ENCODE measurements around the gene VASH1. TPM values are rescaled to one million over a fixed set of nuclear protein-coding genes. Genes with fewer than 3 reads are reported as not detected.
A peak's percentile ranks its signal among the peaks of the same experiment; 100 is the strongest.

Gene VASH1
- total RNA-seq, 1 donor from 2014 or later: 26.0 TPM

GRCh38 chr14:76769636-76770292 is 8.5 kb downstream of the VASH1 start:
- peaks cover 28% of the 10 kb centered on the region for H3K4me1 Mint-ChIP-seq (ENCODE audit: low read depth)
- no peaks in the 10 kb centered on the region for H3K9me3 Mint-ChIP-seq (ENCODE audit: low read depth)
- no peak overlapping the region for H3K4me3 Mint-ChIP-seq (ENCODE audit: unreplicated experiment)
- H3K27ac Mint-ChIP-seq (ENCODE audit: unreplicated experiment): no peak overlapping the region
- no peaks in the 10 kb centered on the region for H3K27me3 Mint-ChIP-seq (ENCODE audit: low read depth)
- TF ChIP-seq CTCF (IDR thresholded peaks at IDR 0.05): no peak
- peak; percentile 73 for DNase-seq (ENCODE audit: low spot score)
- H3K36me3 Mint-ChIP-seq (ENCODE audit: low read depth): peaks cover 2% of the 10 kb centered on the region

GRCh38 chr14:76770521-76771436 is 9.5 kb downstream of the VASH1 start:
- H3K4me3 Mint-ChIP-seq (ENCODE audit: unreplicated experiment): no peak overlapping the region

GRCh38 chr14:76771437-76771980 is 10.2 kb downstream of the VASH1 start:
- no peak overlapping the region for H3K27ac Mint-ChIP-seq (ENCODE audit: unreplicated experiment)
- H3K4me1 Mint-ChIP-seq (ENCODE audit: low read depth): peaks cover 24% of the 10 kb centered on the region
- H3K9me3 Mint-ChIP-seq (ENCODE audit: low read depth): no peaks in the 10 kb centered on the region
- TF ChIP-seq CTCF (IDR thresholded peaks at IDR 0.05): no peak
- no peak overlapping the region for H3K4me3 Mint-ChIP-seq (ENCODE audit: unreplicated experiment)
- H3K36me3 Mint-ChIP-seq (ENCODE audit: low read depth): no peaks in the 10 kb centered on the region
- peak; percentile 47 for DNase-seq (ENCODE audit: low spot score)
- no peaks in the 10 kb centered on the region for H3K27me3 Mint-ChIP-seq (ENCODE audit: low read depth)

More at GRCh38 chr14:76770521-76771436, 9.5 kb downstream of the VASH1 start:
- Mint-ChIP-seq H3K4me1 (ENCODE audit: low read depth) (peaks cover 24% of the 10 kb centered on the region), H3K9me3 (ENCODE audit: low read depth) (no peaks in the 10 kb centered on the region), H3K36me3 (ENCODE audit: low read depth) (no peaks in the 10 kb centered on the region), H3K27me3 (ENCODE audit: low read depth) (no peaks in the 10 kb centered on the region), H3K27ac (ENCODE audit: unreplicated experiment) (no peak overlapping the region)
- TF ChIP-seq CTCF (IDR thresholded peaks at IDR 0.05): no peak
- DNase-seq (ENCODE audit: low spot score): peak; percentile 46

GRCh38 chr14:76772300-76773187 is 11.3 kb downstream of the VASH1 start:
- no peak for TF ChIP-seq CTCF (IDR thresholded peaks at IDR 0.05)
- H3K9me3 Mint-ChIP-seq (ENCODE audit: low read depth): no peaks in the 10 kb centered on the region
- peak; percentile 50 for DNase-seq (ENCODE audit: low spot score)
- H3K27me3 Mint-ChIP-seq (ENCODE audit: low read depth): no peaks in the 10 kb centered on the region
- peak overlapping the region; percentile 35 for H3K4me3 Mint-ChIP-seq (ENCODE audit: unreplicated experiment)
- H3K36me3 Mint-ChIP-seq (ENCODE audit: low read depth): no peaks in the 10 kb centered on the region
- peak overlapping the region; percentile 89 for H3K27ac Mint-ChIP-seq (ENCODE audit: unreplicated experiment)
- H3K4me1 Mint-ChIP-seq (ENCODE audit: low read depth): peaks cover 24% of the 10 kb centered on the region
